Activated CD8-positive, alpha-beta T cell treated with anti-CD3 and anti-CD28 coated beads for 36 hours (primary cell): ENCODE results near the gene HCN4. TPM values are rescaled to one million over a fixed set of nuclear protein-coding genes. Genes with fewer than 3 reads are reported as not detected.

Experiments
- ATAC-seq: fragments of 200-7000 bp; cut with Tn5 transposase; one replicate; pipeline ENCODE4 v1.10.0; 2021; ENCODE audit warnings: mild to moderate bottlenecking, moderate library complexity
- CTCF ChIA-PET: fragments of 350-600 bp; sonication (Branson Sonifier 250); formaldehyde crosslinking; loops from one replicate; lab custom pipeline; 2021; ENCODE audit warnings: antibody characterized with exemption; lab: Charles Lee
- POLR2A ChIA-PET: fragments of 350-600 bp; sonication (Branson Sonifier 250); formaldehyde crosslinking; loops from one replicate; lab custom pipeline; 2021; ENCODE audit warnings: antibody characterized with exemption; lab: Charles Lee
- DNase-seq: peaks from one replicate; pipeline ENCODE4 v3.0.0-alpha.2; 2020
- H3K27ac Mint-ChIP-seq: one replicate; pipeline ENCODE4 v1.8.0; 2021; ENCODE audit warnings: mild to moderate bottlenecking, mixed read lengths
- H3K27me3 Mint-ChIP-seq: one replicate; pipeline ENCODE4 v1.8.0; 2021; ENCODE audit warnings: mixed read lengths
- H3K36me3 Mint-ChIP-seq: one replicate; pipeline ENCODE4 v1.8.0; 2021; ENCODE audit warnings: low read depth, mixed read lengths
- H3K4me1 Mint-ChIP-seq: one replicate; pipeline ENCODE4 v1.8.0; 2021; ENCODE audit warnings: low read depth, mixed read lengths
- H3K4me3 Mint-ChIP-seq: one replicate; pipeline ENCODE4 v1.8.0; 2021; ENCODE audit warnings: mild to moderate bottlenecking, moderate library complexity, mixed read lengths
- H3K9me3 Mint-ChIP-seq: one replicate; pipeline ENCODE4 v1.8.0; 2021; ENCODE audit warnings: mixed read lengths
- intact Hi-C: fragments of 100-400 bp; cut with micrococcal nuclease; formaldehyde crosslinking; loops from one replicate; pipeline ENCODE4 v1.10.0; 2022
- total RNA-seq, 2 experiments: library from RNA; stranded (reverse); gene quantifications; one replicate each; pipeline ENCODE4 v1.2.3, GENCODE V29; 2021
- TF ChIP-seq, protein P1 (sequence below): fragments of 200-600 bp; IDR thresholded peaks from one replicate; pipeline ENCODE4 v1.8.0; 2022; ENCODE audit warnings: antibody characterized with exemption, mild to moderate bottlenecking

HCN4 gene
- total RNA-seq, 2 experiments from 2014 or later: not detected

DNA sequence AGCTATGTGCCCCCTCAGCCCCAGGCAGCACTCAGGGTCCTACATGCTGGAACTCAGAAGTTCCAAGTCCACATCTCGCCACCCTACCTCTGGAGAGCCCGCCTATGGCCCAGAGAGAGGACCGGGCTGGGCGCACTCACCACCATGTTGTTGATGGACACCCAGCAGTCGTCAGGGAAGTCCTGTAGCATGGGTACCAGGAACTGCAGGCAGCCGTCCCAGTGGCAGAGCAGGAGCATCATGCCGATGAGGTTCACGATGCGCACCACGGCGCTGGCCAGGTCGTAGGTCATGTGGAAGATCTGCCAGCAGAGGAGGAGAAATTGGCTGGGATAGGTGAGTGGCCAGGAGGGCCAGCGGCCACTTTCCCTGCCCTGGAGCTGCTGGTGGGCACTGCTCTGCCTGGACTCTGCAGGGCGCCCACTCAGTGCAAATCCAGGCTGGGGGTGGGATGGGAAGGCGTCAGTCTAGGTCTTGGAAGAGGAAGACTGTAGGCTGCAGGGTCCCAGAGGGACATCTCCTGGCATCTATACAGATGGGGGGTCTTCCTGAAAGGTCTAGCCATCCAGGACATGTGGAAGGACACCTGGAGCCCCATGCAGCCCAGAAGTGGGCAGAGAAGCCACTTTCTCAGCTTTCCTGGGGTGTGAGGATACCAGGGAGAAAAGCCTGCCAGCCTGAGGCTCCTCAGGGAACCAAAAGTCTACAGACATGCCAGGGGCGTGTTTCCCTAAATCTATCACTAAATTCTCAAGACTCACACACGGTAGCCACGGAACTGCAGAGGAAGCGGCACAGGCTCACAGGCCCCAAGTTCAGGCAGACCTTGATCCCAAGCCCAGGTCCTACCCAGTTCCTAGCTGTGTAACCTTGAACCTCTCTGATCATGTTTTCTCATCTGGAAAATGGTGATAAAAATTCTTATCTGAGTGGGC is 36.5 kb downstream of the HCN4 start:
- Mint-ChIP-seq H3K4me1 (no peaks in the 10 kb centered on the region), H3K27ac (no peak overlapping the region), H3K9me3 (no peaks in the 10 kb centered on the region), H3K4me3 (no peak overlapping the region), H3K27me3 (no peaks in the 10 kb centered on the region), H3K36me3 (no peaks in the 10 kb centered on the region)
- TF ChIP-seq, protein P1, sequence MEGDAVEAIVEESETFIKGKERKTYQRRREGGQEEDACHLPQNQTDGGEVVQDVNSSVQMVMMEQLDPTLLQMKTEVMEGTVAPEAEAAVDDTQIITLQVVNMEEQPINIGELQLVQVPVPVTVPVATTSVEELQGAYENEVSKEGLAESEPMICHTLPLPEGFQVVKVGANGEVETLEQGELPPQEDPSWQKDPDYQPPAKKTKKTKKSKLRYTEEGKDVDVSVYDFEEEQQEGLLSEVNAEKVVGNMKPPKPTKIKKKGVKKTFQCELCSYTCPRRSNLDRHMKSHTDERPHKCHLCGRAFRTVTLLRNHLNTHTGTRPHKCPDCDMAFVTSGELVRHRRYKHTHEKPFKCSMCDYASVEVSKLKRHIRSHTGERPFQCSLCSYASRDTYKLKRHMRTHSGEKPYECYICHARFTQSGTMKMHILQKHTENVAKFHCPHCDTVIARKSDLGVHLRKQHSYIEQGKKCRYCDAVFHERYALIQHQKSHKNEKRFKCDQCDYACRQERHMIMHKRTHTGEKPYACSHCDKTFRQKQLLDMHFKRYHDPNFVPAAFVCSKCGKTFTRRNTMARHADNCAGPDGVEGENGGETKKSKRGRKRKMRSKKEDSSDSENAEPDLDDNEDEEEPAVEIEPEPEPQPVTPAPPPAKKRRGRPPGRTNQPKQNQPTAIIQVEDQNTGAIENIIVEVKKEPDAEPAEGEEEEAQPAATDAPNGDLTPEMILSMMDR: no peak
- ATAC-seq (no peak), DNase-seq (no peak)
- intact Hi-C loops: no loop called here
- ChIA-PET POLR2A (no interaction called here), CTCF (no interaction called here)

DNA sequence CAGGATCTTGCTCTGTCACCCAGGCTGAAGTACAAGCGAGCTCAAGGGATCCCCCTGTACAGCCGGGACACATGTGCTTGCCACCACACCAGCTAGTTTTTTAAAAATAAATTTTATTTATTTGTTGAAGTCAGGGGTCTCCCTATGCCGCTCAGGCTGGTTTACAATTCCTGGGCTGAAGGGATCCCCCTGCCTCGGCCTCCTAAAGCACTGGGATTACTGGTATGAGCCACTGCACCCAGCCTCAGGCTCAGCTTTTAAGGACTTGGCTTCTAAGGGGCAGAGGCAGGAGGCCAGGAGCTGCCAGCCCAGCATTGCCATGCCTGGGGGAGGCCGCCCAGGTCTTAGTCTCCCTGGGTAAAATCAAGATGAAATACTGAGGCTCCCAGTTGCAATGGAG is 37.3 kb downstream of the HCN4 start:
- Mint-ChIP-seq H3K27me3 (no peaks in the 10 kb centered on the region), H3K27ac (no peak overlapping the region), H3K9me3 (no peaks in the 10 kb centered on the region), H3K4me1 (no peaks in the 10 kb centered on the region), H3K36me3 (no peaks in the 10 kb centered on the region), H3K4me3 (no peak overlapping the region)
- intact Hi-C loops: no loop called here
- ChIA-PET CTCF (no interaction called here), POLR2A (no interaction called here)
- ATAC-seq: no peak
- DNase-seq: no peak
- TF ChIP-seq, protein P1: no peak

DNA sequence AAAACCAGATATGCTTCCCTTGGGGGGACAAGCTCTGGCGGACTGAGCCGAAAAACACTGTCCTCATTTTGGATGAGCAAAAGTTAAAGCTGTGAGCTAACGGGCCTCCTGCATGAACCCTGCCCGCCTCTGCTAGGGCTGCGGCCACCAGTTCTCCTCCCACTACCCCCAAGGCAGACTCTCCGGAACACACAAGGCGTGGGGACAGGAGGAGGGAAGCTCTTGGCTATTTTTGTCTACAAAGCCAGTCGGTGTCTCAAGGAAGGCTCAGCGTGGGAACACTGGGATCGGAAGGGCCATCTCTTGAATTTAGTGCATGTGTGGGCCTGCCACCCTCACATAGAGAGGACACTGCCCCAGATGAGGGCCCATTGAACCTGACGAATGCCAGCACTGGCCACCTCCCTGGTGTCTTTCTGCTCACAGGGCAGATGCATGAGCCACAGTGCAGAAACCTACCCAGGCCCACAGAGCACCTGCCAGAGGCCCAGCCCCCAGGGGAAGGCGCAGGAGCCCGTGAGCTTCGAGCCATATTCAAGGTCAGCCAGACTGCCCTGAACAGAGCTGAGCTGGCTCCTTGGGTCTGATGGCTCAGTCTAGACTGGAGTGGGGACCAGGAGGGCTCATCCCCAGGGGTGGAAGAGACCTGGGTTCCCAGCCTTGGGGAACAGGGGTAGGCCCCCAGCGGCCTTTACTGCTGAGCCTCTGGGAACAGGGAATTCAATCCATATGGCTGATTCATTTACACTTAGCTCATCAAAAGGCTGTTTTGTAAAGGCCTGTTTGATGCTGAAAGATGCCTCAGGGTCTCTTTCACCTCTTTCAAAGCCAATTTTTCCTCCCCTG is 38.3 kb downstream of the HCN4 start:
- Mint-ChIP-seq H3K27ac (no peak overlapping the region), H3K4me3 (no peak overlapping the region), H3K36me3 (no peaks in the 10 kb centered on the region), H3K4me1 (peaks cover 4% of the 10 kb centered on the region), H3K27me3 (peaks cover 6% of the 10 kb centered on the region), H3K9me3 (no peaks in the 10 kb centered on the region)
- DNase-seq: no peak
- TF ChIP-seq, protein P1: no peak
- intact Hi-C loops: no loop called here
- no peak for ATAC-seq
- CTCF ChIA-PET: no interaction called here
- POLR2A ChIA-PET: no interaction called here

DNA sequence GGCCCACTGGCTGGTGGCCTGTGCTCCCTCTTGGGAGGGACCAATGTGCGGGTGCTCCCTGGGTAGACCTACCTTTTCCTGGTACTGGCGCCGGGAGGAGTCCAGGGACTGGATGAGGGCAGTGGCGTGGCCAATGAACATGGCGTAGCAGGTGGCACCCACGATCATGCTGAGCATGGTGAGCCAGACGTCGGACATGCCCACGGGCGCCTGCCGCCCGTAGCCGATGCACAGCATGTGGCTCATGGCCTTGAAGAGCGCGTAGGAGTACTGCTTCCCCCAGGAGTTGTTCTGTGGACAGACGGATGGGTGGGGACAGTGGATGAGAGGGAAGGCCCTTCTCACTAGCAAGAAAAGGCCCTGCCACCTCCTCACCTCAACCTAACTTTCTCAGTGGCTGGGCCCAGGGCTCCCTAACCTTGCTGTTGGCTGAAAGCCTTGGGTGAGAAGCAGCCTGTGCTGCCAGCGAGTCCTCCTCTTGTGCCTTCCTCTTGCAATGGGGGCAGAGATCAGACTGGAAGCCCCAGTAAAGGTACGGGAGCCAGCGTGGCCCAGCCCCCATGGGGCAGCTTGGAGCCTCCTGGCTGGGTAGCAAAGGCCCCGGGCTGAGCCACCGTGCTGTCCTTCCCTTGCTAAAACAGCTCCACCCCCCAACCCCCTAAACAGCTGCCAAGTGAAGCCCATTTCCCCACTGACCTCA is 39.1 kb downstream of the HCN4 start:
- TF ChIP-seq, protein P1: no peak
- CTCF ChIA-PET: no interaction called here
- Mint-ChIP-seq H3K27ac (no peak overlapping the region), H3K36me3 (no peaks in the 10 kb centered on the region), H3K4me3 (no peak overlapping the region), H3K27me3 (peaks cover 6% of the 10 kb centered on the region), H3K9me3 (no peaks in the 10 kb centered on the region), H3K4me1 (peaks cover 4% of the 10 kb centered on the region)
- POLR2A ChIA-PET: no interaction called here
- intact Hi-C loops: no loop called here
- DNase-seq (no peak), ATAC-seq (no peak)
